Upper lobe of left lung (tissue), 4 donors: ENCODE measurements around the gene CRLF1.

ENCODE experiments used
- EP300 ChIP-seq, 4 donors: sonication (generic); formaldehyde crosslinking; IDR thresholded peaks; one replicate each; pipeline ENCODE4 v1.5.1; 2017; ENCODE audit warnings: antibody characterized with exemption in 4 of 4, control low read depth in 2 of 4
- TF ChIP-seq, protein P1 (sequence below), 6 experiments: fragments of 450-650 bp in 4 of 6; fragments of 200-600 bp in 2 of 6; sonication (generic) in 2 of 6; IDR thresholded peaks; one replicate each; pipeline ENCODE4 v1.5.1; 2016 to 2019; ENCODE audit warnings: antibody characterized with exemption in 6 of 6

DNA sequence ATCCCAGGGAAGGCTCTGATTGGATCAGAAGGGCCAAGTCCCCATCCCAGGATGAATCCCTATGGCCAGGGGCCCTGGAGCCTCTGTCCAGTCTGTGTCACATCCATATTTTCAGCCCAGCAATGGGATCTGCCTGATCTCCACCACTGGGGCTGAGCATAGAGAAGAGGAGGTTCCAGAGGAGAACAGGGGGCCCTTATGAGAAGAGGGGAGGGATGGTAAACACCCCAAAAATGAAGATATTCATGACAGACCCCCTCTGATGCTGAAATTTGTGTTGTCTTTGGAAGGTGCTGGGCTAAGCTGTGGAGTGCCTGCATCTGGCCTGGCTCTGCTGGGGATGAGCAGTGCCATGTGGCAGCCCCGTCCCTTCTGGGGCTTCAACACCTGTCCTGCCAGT, 44.7 kb upstream of the CRLF1 start:
- TF ChIP-seq, protein P1, sequence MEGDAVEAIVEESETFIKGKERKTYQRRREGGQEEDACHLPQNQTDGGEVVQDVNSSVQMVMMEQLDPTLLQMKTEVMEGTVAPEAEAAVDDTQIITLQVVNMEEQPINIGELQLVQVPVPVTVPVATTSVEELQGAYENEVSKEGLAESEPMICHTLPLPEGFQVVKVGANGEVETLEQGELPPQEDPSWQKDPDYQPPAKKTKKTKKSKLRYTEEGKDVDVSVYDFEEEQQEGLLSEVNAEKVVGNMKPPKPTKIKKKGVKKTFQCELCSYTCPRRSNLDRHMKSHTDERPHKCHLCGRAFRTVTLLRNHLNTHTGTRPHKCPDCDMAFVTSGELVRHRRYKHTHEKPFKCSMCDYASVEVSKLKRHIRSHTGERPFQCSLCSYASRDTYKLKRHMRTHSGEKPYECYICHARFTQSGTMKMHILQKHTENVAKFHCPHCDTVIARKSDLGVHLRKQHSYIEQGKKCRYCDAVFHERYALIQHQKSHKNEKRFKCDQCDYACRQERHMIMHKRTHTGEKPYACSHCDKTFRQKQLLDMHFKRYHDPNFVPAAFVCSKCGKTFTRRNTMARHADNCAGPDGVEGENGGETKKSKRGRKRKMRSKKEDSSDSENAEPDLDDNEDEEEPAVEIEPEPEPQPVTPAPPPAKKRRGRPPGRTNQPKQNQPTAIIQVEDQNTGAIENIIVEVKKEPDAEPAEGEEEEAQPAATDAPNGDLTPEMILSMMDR (IDR thresholded peaks at IDR 0.05), result no peak
- TF ChIP-seq EP300 (IDR thresholded peaks at IDR 0.05), result no peak
